Measurements from ENCODE around the gene SLC35G4. TPM values are rescaled to one million over a fixed set of nuclear protein-coding genes. Genes with fewer than 3 reads are reported as not detected.

Gene SLC35G4
- total RNA-seq, 4 donors from 2014 or later: not detected

DNA sequence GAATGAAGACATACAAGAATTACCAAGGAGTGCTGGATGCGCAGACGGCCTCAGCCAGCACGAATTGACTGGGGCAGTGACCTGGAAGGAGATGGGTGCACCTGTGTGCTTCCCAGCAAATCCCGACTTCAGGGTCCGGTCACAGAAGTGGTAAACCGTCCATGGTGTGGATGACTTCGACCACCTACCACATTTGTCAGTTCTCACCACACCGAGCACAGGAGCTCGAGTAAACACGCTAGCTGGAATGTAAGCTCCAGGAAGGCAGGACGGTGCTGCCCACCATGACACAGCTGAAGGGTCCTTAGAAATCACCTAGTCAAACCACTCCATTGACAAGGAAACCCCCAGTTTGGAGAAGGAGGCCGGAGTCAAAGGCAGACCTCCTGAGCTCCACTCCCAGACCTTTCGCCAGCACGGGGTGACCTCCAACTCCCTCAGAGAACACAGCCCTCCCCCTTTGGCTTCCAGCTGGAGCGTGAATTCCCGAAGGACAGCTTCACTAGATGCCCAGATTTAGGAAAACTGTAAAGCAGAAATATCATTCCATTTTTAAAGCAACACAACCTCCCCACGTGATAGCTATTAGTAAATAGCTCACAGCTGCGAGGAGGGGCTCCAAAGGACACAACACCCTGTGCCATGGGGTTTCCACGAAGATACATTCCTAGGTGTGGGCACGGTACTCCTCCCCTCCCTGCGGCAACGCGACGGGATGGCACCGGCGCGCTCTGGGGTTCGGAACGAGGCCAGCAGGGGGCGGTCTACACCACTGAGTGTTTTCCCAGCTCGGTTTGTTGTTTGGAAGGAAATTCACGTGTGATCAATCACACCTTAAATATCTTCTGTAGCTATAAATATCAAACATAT is 45.6 kb downstream of the SLC35G4 start:
- TF ChIP-seq, protein P1, sequence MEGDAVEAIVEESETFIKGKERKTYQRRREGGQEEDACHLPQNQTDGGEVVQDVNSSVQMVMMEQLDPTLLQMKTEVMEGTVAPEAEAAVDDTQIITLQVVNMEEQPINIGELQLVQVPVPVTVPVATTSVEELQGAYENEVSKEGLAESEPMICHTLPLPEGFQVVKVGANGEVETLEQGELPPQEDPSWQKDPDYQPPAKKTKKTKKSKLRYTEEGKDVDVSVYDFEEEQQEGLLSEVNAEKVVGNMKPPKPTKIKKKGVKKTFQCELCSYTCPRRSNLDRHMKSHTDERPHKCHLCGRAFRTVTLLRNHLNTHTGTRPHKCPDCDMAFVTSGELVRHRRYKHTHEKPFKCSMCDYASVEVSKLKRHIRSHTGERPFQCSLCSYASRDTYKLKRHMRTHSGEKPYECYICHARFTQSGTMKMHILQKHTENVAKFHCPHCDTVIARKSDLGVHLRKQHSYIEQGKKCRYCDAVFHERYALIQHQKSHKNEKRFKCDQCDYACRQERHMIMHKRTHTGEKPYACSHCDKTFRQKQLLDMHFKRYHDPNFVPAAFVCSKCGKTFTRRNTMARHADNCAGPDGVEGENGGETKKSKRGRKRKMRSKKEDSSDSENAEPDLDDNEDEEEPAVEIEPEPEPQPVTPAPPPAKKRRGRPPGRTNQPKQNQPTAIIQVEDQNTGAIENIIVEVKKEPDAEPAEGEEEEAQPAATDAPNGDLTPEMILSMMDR (IDR thresholded peaks at IDR 0.05): peak; percentile 56 to 79 (median 69)
- no peak for TF ChIP-seq EP300 (IDR thresholded peaks at IDR 0.05)

DNA sequence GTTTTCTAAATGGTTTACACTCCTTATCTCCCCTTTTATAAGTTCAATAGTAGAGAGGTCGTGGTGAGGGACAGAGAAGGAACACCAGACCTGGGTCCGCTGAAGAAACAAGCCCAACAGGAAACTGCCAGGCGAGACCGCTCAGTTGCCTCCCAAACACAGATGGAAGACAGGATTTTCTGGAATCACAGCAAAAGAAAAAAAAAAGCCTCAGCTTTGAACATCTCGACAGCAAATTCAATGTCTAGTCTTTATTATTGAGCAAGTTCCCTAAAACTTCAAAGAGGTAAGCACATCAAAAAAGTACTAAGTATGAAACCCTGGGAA is 46.2 kb downstream of the SLC35G4 start:
- DNase-seq (ENCODE audit: low spot score in 2 of 2): no peak
- no peaks in the 10 kb centered on the region for H3K27me3 ChIP-seq
- peaks cover 0 to 9% (median 0%) of the 10 kb centered on the region in 4 donors for H3K4me1 ChIP-seq
- no peak overlapping the region for H3K4me3 ChIP-seq
- H3K9me3 ChIP-seq: no peaks in the 10 kb centered on the region
- TF ChIP-seq, protein P1 (IDR thresholded peaks at IDR 0.05): no peak
- no peak for TF ChIP-seq EP300 (IDR thresholded peaks at IDR 0.05)
- no peak for TF ChIP-seq POLR2A (IDR thresholded peaks at IDR 0.05)
- H3K36me3 ChIP-seq: no peaks in the 10 kb centered on the region
- H3K27ac ChIP-seq: no peak overlapping the region
- 30 to 41% methylated on average over 5 of the region's 5 CpGs for WGBS, 2 donors

More for the DNA sequence above, 45.6 kb downstream of the SLC35G4 start:
- H3K27ac ChIP-seq: no peak overlapping the region
- peak in 1 of 2 donors; percentile 52 for DNase-seq (ENCODE audit: low spot score in 2 of 2)
- no peaks in the 10 kb centered on the region for H3K27me3 ChIP-seq
- H3K4me3 ChIP-seq: no peak overlapping the region
- H3K9me3 ChIP-seq: peaks cover 0 to 4% (median 0%) of the 10 kb centered on the region in 4 donors
- WGBS, 2 donors: 33 to 34% methylated on average over 32 of the region's 32 CpGs
- H3K36me3 ChIP-seq: no peaks in the 10 kb centered on the region
- peaks cover 0 to 9% (median 0%) of the 10 kb centered on the region in 4 donors for H3K4me1 ChIP-seq

DNA sequence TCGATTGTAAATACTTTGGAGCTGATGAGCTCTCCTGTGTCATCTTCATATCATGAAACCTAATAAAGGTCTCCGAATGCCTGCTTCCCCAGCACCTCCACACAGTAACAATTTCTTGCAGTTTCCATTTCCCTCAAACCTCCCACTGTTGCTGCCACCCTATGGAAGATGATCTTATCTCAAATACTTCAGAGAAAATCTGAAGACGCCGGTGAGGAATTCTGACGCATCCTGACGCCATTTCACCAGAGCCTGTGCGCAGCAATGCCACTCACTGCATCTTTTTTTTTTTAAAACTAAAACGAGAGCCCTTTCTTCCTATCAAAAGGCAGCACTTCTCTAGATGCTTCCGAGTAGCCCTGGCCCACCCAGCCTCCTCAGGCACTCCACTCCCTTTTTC is 47.8 kb downstream of the SLC35G4 start:
- no peak overlapping the region for H3K4me3 ChIP-seq
- no peak overlapping the region for H3K27ac ChIP-seq
- 86 to 88% methylated on average over 9 of the region's 9 CpGs for WGBS, 2 donors
- no peak for TF ChIP-seq EP300 (IDR thresholded peaks at IDR 0.05)
- H3K36me3 ChIP-seq: no peaks in the 10 kb centered on the region
- no peaks in the 10 kb centered on the region for H3K9me3 ChIP-seq
- H3K27me3 ChIP-seq: no peaks in the 10 kb centered on the region
- peaks cover 0 to 9% (median 0%) of the 10 kb centered on the region in 4 donors for H3K4me1 ChIP-seq
- DNase-seq (ENCODE audit: low spot score in 2 of 2): no peak

DNA sequence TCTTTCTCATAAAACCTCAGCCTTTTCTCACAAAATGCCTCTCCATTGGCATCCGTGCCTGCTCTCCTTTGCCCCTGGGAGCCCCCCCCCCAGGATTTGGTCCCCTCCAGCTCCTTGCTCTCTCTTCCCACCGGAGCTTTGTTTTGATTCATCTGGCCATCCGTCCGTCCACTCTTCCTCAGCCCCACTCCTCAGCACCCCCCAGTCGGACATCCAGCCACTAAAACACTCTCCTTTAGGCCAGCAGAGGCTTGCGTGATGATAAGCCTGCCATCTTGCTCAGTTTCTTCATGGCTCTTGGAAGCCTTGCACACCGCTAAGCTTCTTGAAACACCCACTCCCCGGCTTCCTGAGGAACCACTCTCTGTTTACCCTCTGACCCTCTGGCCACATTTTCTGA is 48.2 kb downstream of the SLC35G4 start:
- WGBS, 2 donors: 81 to 85% methylated on average over 8 of the region's 8 CpGs
- peaks cover 0 to under 1% of the 10 kb centered on the region in 2 donors for H3K27me3 ChIP-seq
- H3K4me3 ChIP-seq: no peak overlapping the region
- peaks cover 0 to 9% (median 0%) of the 10 kb centered on the region in 4 donors for H3K4me1 ChIP-seq
- H3K27ac ChIP-seq: no peak overlapping the region
- TF ChIP-seq POLR2A (IDR thresholded peaks at IDR 0.05) (no peak), EP300 (IDR thresholded peaks at IDR 0.05) (no peak)
- TF ChIP-seq, protein P1 (IDR thresholded peaks at IDR 0.05): no peak
- DNase-seq (ENCODE audit: low spot score in 2 of 2): no peak
- no peaks in the 10 kb centered on the region for H3K9me3 ChIP-seq
- no peaks in the 10 kb centered on the region for H3K36me3 ChIP-seq

DNA sequence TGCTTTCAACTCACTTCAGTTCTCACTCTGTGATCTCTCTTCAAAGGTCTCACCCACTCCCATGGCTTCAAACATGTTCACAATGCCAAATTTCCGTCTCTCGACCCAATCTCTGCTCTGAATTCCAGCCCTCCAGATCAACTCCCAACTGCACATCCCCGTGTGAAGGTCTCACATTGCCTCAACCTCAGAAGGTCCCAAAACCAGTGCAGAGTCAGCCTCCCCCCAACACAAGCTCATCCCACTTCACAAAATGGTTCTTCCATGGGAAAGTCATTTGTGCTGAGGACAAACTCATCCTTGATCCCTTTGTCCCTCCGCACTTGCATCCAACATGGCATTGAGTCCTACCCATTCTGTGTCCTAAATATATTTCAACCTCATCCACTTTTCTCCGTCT is 48.6 kb downstream of the SLC35G4 start:
- no peak for DNase-seq (ENCODE audit: low spot score in 2 of 2)
- Histone ChIP-seq H3K27ac (no peak overlapping the region), H3K36me3 (no peaks in the 10 kb centered on the region), H3K4me1 (peaks cover 0 to 9% (median 0%) of the 10 kb centered on the region in 4 donors), H3K27me3 (peaks cover 0 to 5% of the 10 kb centered on the region in 2 donors), H3K9me3 (no peaks in the 10 kb centered on the region), H3K4me3 (no peak overlapping the region)
- 90 to 94% methylated on average over 5 of the region's 5 CpGs for WGBS, 2 donors
- TF ChIP-seq, protein P1 (IDR thresholded peaks at IDR 0.05): no peak
